ENCODE data around the gene SNRNP70.

SNRNP70 gene

DNA sequence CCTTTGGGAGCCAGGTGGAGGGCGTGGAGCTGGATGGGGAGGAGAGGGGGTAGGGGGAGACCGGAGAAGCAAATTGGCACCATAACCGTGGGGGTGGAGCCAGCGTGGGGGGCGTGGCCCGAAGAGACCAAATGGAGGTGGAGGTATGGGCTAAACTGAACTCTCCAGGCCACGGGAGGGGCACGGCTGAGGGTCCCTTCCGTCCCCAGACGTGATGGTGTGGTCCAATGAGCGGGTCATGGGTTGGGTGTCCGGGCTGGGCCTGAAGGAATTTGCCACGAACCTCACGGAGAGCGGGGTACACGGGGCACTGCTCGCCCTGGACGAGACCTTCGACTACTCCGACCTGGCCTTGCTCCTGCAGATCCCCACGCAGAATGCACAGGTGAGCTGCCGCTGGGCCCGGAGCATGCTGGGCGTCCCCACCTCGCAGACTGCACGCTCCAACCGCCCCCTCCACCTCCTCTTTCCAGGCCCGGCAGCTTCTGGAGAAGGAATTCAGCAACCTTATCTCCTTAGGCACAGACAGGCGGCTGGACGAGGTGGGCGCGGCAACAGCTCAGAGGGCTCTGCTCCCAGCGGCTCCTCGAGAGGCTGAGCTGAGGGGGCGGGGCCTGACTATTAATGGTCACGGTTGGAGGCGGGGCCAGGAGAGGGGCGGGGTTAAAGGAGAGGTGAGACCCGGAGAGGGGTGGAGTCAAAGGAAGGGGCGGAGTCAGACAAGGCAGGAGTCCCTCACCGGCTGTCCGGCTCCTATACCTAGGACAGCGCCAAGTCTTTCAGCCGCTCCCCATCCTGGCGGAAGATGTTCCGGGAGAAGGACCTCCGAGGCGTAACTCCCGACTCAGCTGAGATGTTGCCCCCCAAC, 63.8 kb downstream of the SNRNP70 start:
- peak; percentile 50 to 66 for ATAC-seq

DNA sequence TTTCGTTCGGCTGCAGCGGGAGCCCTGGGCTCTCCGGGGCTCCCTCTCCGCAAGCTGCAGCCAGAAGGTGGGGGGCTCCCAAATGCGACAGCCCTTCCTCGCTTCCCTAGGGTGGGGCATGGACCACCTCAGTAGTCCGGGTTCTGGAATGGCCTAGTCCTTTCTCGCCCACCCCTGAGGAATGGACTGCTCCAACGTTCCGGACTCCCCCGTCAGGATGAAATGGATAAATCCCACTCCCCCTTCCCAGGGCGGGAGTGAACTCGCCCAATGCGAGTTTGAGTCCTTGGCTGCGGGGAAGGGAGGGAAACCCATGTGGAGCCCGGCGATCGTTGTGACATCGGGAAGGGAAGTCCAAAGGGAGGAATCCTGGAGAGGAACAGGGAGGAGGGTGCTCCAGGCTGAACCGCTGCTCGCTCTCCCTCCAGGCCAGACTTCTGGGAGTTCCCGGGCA, 64.4 kb downstream of the SNRNP70 start:
- ATAC-seq, result no peak

DNA sequence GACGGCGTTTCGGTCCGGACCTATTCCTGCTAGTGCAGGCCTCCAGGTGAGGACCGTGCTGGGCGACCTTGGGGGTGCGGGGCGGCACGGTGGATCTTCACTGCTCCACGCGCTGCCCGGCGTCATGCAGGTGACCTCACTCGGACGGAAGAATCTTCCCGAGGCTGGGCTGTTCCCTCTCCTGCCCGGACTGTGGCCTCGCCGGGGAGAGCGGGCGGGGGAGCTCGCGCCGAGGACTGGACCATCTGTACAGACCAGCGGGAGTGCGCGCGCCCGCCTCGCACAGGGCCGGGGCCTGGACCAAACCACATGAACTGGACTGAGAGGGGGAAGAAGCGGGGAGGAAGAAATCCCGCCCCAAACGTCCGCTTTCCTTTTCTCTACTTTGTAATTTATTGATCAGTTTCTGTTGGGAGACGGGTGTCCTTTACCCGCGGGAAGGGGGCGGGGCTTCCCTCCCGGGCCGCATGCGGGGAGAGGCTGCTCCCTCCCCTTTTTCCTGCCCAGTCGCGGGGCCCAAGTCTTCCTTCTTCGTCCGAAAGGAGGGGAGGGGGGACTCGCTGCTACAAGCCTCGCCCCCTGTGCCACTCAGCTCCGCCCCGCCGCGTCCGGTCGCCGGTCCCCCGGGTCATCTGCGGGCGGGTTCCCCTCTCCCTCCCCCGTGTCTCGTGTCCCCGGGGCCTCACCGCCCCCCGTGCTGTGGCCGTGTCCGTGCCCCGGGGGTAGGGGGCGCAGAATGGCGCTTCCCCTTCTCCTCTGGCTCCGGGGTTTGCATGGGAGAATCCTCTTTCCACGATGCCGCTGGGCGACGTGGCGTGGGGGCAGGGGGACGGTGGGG, 65.1 kb downstream of the SNRNP70 start:
- no peak for ATAC-seq

DNA sequence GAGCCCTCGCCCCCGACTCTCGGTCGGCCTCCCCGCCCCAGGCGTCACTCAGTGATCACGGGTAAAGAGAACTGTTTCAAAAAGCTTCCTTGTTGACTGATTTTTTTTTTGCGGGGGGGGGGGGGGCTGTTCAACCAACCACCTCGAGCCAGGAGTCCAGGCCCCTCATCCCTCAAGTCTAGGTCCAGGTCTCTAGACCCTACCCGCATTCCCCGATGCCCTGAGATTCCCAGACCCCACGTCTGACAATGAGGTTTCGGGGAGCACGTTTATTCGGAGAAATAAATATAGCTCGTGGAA, 65.6 kb downstream of the SNRNP70 start:
- ATAC-seq, result no peak

DNA sequence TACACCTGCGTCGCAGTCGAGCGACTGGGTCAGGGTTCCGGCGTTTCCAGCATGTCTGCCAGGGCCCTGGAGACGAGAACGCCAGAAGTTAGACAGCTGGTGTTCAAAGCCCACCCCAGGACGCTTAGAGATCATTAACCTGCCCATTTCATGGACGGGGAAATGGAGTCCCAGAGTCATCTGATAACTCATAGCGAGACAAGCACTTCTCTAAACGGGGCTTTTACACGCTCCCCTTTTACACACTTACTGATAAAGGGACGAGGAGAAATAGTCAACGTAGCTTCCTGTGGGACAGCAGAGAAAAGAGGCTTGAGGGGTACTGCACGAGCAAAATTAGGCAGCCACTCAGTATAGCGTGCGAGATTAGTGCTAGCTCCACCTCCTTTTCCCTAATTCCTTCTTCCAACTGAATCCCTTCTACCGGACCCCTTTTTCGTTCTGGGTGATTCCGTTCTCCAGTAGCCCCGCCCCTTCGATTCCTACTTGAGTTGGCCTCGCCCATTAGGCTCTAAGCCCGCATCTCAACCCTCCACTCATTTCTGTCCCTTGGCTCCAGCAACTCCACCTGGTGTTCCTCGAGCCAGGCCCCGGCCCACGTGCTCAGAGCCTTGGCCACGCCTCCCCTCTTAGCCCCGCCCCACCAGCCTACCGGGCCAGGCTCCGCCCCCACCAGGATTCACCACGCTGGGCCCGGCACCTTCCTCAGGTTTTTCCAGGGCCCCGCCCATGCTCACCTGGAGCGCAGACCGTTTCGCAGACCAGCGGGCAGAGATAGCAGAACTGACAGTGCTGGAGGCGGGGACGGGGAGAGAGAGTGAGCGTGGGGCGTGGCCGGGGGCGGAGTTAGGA, 66.2 kb downstream of the SNRNP70 start:
- ATAC-seq, result peak in 1 of 2 donors; percentile 21

DNA sequence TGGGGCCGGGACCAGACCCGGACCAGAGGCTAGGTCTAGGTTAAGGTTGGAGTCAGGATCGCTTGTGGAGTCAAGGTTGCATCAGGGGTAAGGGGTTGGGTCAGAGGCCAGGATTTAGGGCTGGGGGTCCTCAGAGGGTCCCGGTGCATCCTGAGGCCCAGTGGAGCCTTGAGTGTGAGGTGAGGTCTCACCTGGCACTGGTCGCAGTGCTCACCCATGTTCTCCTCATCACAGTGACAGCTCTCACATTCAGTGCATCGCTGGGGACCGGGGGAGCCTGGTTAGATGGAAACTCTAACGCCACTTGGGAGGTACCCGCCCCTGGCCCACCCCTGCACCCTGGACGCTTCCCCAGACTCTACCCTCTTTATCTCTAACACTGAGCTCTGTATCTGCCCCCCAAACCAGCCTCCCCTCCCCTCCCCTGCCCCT, 66.9 kb downstream of the SNRNP70 start:
- no peak for ATAC-seq

DNA sequence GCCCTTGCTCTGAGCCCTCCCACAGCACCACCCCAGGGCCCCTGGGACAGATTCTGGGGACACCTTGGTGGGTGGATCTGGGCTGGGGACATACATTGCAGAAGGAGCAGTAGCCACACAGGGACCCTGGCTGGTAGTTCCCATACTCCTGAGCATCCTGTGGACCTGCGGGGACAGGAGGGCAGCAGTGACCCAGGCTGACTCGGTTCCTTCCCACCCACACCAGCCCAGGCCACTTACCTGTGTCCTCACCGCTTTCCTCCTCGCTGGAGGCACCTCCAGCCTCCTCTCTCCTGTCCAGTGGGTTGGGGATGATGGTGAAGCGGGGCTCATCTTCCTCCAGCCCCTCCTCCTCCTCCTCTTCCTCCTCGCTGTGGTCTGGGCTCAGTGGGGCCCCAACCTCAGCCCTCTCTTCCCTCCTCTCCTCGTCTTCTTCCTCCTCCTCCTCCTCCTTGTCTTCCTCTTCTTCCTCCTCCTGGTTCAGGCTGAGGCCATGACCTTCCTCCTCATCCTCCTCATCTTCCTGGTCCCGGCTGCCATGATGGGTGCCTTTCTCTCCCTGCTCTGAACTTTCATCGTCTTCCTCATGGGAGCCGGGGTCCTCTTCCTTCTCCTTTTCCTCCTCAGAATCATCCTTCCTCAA, 68.0 kb downstream of the SNRNP70 start:
- ATAC-seq, result no peak

DNA sequence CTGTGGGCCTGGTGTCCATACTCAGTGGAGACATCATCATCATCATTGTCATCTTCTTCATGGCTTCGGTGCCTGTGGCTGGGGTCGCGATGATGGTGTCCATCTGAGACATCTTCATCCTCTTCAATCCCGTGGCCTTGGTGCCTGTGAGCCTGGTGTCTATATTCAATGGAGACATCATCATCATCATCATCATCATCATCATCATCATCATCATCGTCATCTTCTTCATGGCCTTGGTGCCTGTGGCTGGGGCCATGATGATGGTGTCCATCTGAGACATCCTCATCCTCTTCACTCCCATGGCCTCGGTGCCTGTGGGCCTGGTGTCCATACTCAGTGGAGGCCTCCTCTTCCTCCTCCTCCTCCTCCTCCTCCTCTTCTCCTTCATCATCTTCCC, 69.0 kb downstream of the SNRNP70 start:
- ATAC-seq, result no peak

DNA sequence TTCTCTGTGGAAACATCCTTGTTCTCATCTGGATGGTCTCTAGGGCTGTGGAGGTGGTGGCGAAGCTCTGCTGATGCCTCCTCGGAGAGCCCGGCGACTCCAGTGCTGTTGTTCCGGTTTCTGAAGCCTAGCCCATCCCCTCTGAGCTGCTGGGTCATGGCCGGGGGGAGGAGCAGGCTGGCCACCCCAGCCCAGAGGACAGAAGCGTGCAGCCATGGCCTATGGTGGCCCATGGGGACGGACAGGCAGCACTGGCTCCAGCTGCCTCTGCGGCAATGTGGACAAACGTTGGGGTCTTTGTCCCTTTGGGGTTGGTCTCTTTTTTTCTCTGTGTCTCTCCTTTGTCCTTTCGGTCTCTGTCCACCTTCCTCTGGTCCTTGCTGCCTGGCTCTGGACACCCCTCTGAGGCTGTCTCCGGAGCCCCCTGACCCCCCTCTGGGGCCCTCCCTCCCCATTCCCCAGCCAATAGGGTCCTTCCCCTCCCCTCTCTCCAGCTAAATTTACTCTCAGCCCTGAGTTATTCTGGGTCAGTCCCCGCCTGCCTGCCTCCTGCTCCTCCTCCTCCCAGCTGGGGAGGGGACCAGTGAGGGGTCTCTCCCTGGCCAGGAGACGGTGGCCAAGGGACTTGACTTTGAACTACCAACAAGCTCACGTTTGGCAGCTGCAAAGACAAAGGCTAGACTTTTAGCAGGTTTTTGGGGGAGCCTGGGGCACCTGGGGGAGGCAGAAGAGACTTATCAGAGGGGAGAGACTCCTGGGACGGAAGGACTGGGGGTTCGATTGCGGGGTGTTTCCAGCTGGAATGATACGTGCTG, 70.0 kb downstream of the SNRNP70 start, which contains the start of gene HRC:
HRC (minus strand) TSS at position 392 of the 815 bp plus-strand sequence; CDS start at position 233, 159 bp downstream.
- ATAC-seq, result no peak

DNA sequence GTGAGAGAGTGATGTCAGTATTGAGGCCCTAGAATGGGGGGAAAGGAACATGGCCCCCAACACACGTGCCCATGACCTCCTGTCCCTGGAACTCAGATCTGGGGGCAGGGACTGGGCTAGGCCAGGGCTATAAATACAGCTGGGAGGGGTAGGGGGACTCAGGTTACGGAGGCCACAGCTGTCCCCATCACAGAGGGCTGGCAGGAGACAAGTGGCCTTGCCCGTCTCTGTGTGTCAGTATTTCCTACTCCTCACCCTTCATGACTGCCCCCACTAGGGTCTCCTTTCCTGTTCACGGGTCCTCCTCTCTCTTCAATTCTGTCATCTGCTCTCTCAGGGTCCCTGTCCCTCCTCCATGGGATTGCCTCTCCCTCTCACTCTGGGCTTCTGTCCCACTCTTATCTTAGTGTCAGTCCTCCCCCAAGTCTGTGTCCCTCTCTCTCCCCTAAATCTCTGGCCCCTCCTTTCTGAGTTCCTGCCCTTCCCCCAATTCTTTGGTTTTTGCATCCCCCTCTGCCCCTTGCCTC, 70.6 kb downstream of the SNRNP70 start:
- no peak for ATAC-seq

DNA sequence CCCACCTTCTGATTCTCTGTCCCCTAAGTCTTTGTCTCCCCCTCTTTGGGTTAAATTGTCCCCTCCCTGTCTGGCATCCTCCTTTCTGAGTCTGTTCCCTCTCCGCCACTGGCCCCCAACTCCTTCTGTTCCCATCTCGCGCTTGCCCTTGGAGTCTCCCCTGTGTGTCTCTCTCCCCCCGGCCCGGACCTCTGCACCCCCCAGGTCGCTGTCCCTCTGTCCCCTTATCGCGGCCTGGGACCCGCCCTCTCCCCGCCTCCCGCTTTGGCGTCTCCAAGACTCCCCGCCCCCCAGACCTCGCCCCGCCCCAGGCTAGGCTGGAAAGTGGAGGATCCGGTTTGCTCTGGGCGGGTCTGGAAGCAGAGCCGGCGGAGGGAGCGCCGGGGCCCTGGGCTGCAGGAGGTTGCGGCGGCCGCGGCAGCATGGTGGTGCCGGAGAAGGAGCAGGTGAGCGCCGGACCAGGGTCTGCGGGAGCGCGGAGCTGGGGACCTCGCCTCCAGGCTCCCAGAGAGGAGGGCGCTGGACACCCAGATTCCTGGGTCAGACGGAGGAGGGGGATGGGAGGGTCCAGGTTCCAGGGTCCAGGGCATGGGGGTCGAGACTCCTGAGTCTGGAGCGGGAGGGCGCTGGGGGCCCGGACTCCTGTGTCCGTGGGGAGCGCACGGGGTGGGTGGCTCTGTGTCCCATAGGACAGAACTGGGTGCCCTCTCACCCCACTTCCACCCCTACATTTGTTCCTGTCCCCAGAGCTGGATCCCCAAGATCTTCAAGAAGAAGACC, 72.4 kb downstream of the SNRNP70 start, which contains the start of gene TRPM4:
TRPM4 (plus strand) TSS at position 348 of the 780 bp plus-strand sequence; CDS start at position 423, 75 bp downstream.
- peak in 1 of 2 donors; percentile 46 for ATAC-seq
